Ascending aorta (tissue), 2 donors: ENCODE results near the gene FAIM2. TPM values are rescaled to one million over a fixed set of nuclear protein-coding genes. Genes with fewer than 3 reads are reported as not detected.

ENCODE experiments used
- DNase-seq, 2 donors: peaks; one replicate each; pipeline ENCODE4 v3.0.0-alpha.2; 2019; ENCODE audit warnings: low spot score in 2 of 2
- H3K27ac ChIP-seq, 2 donors: fragments of 200-600 bp; sonication (generic); one replicate each; pipeline ENCODE4 v1.5.1; 2016 to 2017; ENCODE audit warnings: mild to moderate bottlenecking in 1 of 2
- H3K27me3 ChIP-seq: fragments of 200-600 bp; sonication (generic); one replicate; pipeline ENCODE4 v1.5.1; 2017
- H3K36me3 ChIP-seq, 2 donors: fragments of 200-600 bp; sonication (generic); one replicate each; pipeline ENCODE4 v1.5.1; 2016
- H3K4me1 ChIP-seq, 2 donors: fragments of 200-600 bp; sonication (generic); one replicate each; pipeline ENCODE4 v1.5.1; 2016 to 2017; ENCODE audit warnings: mild to moderate bottlenecking in 1 of 2
- H3K4me3 ChIP-seq, 2 donors: fragments of 200-600 bp; sonication (generic); one replicate each; pipeline ENCODE4 v1.5.1; 2016 to 2017; ENCODE audit warnings: mild to moderate bottlenecking in 1 of 2
- H3K9me3 ChIP-seq, 2 donors: fragments of 200-600 bp; sonication (generic); one replicate each; pipeline ENCODE4 v1.5.1; 2016
- CTCF ChIP-seq, 3 experiments: fragments of 200-600 bp in 2 of 3; fragments of 450-650 bp in 1 of 3; sonication (generic) in 2 of 3; IDR thresholded peaks; one replicate each; pipeline ENCODE4 v1.5.1; 2016 to 2019; ENCODE audit warnings: antibody characterized with exemption in 3 of 3, mild to moderate bottlenecking in 1 of 3, moderate library complexity in 1 of 3
- intact Hi-C: fragments of 100-400 bp; cut with DNase I; formaldehyde crosslinking; loops from one replicate; pipeline ENCODE4 v1.15.1; 2023
- total RNA-seq: library from RNA; depleted of rRNA; stranded (reverse); fragments of >200 nt; gene quantifications from one replicate; pipeline ENCODE4 v1.1.0, GENCODE V29; 2016

The FAIM2 gene
- total RNA-seq, 1 donor from 2014 or later: 0.75 TPM

GRCh38 chr12:49920915-49921286, 17.2 kb upstream of the FAIM2 start:
- no peak overlapping the region for H3K4me3 ChIP-seq
- H3K36me3 ChIP-seq: no peaks in the 10 kb centered on the region
- TF ChIP-seq CTCF (IDR thresholded peaks at IDR 0.05): no peak
- no peak overlapping the region for H3K27ac ChIP-seq
- intact Hi-C loops: no loop called here
- peak in 1 of 2 donors; percentile 38 for DNase-seq
- no peaks in the 10 kb centered on the region for H3K4me1 ChIP-seq
- no peaks in the 10 kb centered on the region for H3K9me3 ChIP-seq
- H3K27me3 ChIP-seq: no peaks in the 10 kb centered on the region

GRCh38 chr12:49920241-49920914, 16.7 kb upstream of the FAIM2 start:
- no peak for TF ChIP-seq CTCF (IDR thresholded peaks at IDR 0.05)
- H3K27me3 ChIP-seq: no peaks in the 10 kb centered on the region
- H3K9me3 ChIP-seq: no peaks in the 10 kb centered on the region
- H3K4me1 ChIP-seq: no peaks in the 10 kb centered on the region
- no peak overlapping the region for H3K27ac ChIP-seq
- intact Hi-C loops: no loop called here
- no peaks in the 10 kb centered on the region for H3K36me3 ChIP-seq
- DNase-seq: peak in 1 of 2 donors; percentile 63
- no peak overlapping the region for H3K4me3 ChIP-seq

- Histone ChIP-seq H3K9me3 (no peaks in the 10 kb centered on the region), H3K27ac (no peak overlapping the region), H3K27me3 (no peaks in the 10 kb centered on the region), H3K4me1 (no peaks in the 10 kb centered on the region), H3K36me3 (no peaks in the 10 kb centered on the region), H3K4me3 (no peak overlapping the region)
- DNase-seq: peak in 1 of 2 donors; percentile 37
- TF ChIP-seq CTCF (IDR thresholded peaks at IDR 0.05): no peak
- intact Hi-C loops: no loop called here
These were observed 14.1 kb upstream of the FAIM2 start for GRCh38 chr12:49917788-49918173.

GRCh38 chr12:49917166-49917787, 13.6 kb upstream of the FAIM2 start:
- no peak for TF ChIP-seq CTCF (IDR thresholded peaks at IDR 0.05)
- intact Hi-C loops: no loop called here
- H3K36me3 ChIP-seq: no peaks in the 10 kb centered on the region
- no peaks in the 10 kb centered on the region for H3K4me1 ChIP-seq
- no peaks in the 10 kb centered on the region for H3K27me3 ChIP-seq
- H3K9me3 ChIP-seq: no peaks in the 10 kb centered on the region
- H3K4me3 ChIP-seq: no peak overlapping the region
- peak in 1 of 2 donors; percentile 27 for DNase-seq
- H3K27ac ChIP-seq: no peak overlapping the region

GRCh38 chr12:49916129-49916919, 12.6 kb upstream of the FAIM2 start:
- H3K4me1 ChIP-seq: no peaks in the 10 kb centered on the region
- peak in 1 of 2 donors; percentile 25 for DNase-seq
- no peaks in the 10 kb centered on the region for H3K9me3 ChIP-seq
- H3K4me3 ChIP-seq: no peak overlapping the region
- intact Hi-C loops: no loop called here
- no peak overlapping the region for H3K27ac ChIP-seq
- TF ChIP-seq CTCF (IDR thresholded peaks at IDR 0.05): no peak
- no peaks in the 10 kb centered on the region for H3K36me3 ChIP-seq
- no peaks in the 10 kb centered on the region for H3K27me3 ChIP-seq
